22Rv1 (cell line): ENCODE data around the gene TPRA1.

Experiments
- ZFX ChIP-seq: fragments of 450-650 bp; IDR thresholded peaks from 2 replicates; pipeline ENCODE4 v1.6.1; 2017; ENCODE audit warnings: antibody characterized with exemption, borderline replicate concordance
- TF ChIP-seq, protein P1 (sequence below): fragments of 450-650 bp; IDR thresholded peaks from 2 replicates; pipeline ENCODE4 v1.5.1; 2017; ENCODE audit warnings: mild to moderate bottlenecking

DNA sequence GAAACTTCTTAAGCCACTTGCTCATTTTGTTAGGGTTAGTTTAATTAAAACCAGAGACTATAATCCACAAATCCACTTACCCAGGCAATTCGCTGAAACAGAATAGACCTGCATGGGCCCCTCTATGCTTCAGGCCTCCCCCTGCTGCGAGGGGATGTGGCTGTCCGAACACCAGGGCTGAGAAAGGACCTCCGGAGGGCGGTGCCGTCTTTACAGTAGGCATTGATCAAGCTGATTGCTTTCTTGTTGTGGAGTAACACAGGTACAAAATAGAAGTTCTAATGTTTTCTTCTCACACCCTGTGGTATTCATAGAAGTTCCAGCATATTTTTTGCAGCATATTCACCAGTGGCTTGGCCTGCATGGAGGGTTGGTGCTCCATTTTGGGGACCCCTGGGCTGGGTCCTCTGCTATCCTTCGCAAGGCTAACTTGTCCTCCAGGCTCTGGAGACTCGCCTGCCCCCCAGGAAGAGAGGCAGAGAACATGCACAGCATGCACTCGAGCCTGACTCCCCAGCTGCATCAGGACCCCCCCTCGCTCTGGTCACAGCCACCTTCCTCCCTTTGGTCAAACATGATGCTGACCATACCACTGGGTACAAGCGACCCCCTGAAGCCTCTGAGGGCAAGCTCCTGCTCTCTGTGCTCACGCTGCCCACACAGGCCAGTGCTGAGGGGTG lies 55.3 kb downstream of the TPRA1 start:
- TF ChIP-seq, protein P1, sequence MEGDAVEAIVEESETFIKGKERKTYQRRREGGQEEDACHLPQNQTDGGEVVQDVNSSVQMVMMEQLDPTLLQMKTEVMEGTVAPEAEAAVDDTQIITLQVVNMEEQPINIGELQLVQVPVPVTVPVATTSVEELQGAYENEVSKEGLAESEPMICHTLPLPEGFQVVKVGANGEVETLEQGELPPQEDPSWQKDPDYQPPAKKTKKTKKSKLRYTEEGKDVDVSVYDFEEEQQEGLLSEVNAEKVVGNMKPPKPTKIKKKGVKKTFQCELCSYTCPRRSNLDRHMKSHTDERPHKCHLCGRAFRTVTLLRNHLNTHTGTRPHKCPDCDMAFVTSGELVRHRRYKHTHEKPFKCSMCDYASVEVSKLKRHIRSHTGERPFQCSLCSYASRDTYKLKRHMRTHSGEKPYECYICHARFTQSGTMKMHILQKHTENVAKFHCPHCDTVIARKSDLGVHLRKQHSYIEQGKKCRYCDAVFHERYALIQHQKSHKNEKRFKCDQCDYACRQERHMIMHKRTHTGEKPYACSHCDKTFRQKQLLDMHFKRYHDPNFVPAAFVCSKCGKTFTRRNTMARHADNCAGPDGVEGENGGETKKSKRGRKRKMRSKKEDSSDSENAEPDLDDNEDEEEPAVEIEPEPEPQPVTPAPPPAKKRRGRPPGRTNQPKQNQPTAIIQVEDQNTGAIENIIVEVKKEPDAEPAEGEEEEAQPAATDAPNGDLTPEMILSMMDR: no peak
- no peak for TF ChIP-seq ZFX
